Activated naive CD4-positive, alpha-beta T cell (primary cell): ENCODE results near the gene TRA2B.

Experiments
- DNase-seq, 4 experiments: peaks; one replicate each; lab custom pipeline; 2025; lab: John Stamatoyannopoulos, UW

Gene TRA2B

GRCh38 chr3:185867650-185868049, 70.2 kb downstream of the TRA2B start:
- no peak for DNase-seq

DNA sequence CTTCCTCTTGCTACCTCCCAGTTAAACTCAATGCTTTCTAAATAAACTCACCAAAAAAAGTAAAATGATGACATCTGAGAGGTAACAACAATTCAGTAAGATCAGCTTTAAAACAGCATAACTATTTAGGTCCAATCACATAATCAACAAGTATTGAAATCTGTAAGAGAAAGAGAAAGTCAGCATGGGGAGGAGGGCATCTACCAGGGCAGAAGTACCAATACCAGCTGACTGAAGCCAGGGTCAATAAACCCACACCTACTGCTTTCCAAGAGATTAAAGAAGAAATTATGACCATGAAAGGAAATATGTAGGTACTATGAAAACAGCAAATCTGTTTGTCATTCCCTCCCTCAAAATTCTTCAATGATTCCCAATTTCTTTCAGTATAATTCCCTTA, 70.8 kb downstream of the TRA2B start:
- DNase-seq: no peak

- DNase-seq: no peak
Observed at GRCh38 chr3:185866555-185866954, 71.3 kb downstream of the TRA2B start.
